GM18498 (cell line): ENCODE data around the gene ABCD4.

Source experiments
- ATAC-seq: cut with Tn5 transposase; IDR thresholded peaks from one replicate; pipeline ENCODE4 v1.9.1; 2021; ENCODE audit warnings: mild to moderate bottlenecking, moderate library complexity; ENCODE audit not compliant: unreplicated experiment

Gene ABCD4

DNA sequence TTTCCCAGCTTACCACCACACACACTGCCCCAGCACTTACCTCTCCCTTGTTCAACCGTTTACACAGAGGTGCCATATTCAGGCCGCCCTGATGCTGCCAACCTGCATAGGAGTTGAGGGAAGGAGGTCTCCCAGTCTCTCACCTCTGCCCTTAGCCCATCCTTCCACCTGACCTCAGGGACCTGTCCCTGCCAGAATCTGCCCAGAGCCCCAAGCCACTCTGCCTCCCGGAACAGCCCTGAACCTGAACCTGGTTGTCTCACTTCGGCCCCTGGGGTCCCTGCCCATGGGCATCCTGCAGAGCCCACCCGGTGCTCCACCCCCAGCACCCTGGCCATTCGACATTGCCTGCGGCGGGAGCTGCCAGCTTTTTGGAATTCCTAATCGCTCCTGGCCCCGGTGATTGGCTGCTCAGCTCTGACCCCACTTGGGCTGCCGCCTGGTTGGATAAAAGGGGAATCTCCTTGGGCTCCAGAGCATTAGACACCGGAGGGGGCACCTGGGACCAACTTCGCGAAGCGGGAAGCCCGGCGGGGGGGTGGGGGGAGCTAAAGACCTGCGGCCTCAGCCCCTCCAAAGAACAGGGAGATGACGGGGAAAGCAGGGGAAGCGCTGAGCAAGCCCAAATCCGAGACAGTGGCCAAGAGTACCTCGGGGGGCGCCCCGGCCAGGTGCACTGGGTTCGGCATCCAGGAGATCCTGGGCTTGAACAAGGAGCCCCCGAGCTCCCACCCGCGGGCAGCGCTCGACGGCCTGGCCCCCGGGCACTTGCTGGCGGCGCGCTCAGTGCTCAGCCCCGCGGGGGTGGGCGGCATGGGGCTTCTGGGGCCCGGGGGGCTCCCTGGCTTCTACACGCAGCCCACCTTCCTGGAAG lies 63.5 kb downstream of the ABCD4 start, which contains the start of gene VSX2:
VSX2 (plus strand) TSS at position 476 of the 874 bp plus-strand sequence; CDS start at position 589, 113 bp downstream.
- ATAC-seq = no peak

- no peak for ATAC-seq
Observed at GRCh38 chr14:74237441-74237840, 65.3 kb downstream of the ABCD4 start.
